Measurements from ENCODE around the gene DLL3.

DNA sequence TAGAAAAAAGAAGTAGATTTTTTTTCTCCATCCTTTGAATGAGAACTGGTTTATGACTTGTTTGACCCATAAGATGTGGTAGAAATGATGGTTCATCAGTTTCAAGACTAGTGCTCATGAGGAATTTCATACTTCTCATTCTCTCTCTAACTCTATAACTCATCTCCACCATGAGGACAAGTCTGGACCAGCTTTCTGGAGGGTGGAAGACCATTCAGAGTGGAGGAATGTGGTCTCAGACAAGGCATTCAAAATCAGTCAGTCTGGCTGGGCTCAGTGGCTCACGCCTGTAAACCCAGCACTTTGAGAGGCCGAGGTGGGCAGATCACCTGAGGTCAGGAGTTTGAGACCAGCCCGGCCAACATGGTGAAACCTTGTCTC lies 44.7 kb downstream of the DLL3 start:
- TF ChIP-seq, protein P1, sequence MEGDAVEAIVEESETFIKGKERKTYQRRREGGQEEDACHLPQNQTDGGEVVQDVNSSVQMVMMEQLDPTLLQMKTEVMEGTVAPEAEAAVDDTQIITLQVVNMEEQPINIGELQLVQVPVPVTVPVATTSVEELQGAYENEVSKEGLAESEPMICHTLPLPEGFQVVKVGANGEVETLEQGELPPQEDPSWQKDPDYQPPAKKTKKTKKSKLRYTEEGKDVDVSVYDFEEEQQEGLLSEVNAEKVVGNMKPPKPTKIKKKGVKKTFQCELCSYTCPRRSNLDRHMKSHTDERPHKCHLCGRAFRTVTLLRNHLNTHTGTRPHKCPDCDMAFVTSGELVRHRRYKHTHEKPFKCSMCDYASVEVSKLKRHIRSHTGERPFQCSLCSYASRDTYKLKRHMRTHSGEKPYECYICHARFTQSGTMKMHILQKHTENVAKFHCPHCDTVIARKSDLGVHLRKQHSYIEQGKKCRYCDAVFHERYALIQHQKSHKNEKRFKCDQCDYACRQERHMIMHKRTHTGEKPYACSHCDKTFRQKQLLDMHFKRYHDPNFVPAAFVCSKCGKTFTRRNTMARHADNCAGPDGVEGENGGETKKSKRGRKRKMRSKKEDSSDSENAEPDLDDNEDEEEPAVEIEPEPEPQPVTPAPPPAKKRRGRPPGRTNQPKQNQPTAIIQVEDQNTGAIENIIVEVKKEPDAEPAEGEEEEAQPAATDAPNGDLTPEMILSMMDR (IDR thresholded peaks at IDR 0.05; ENCODE audit: low read length) = no peak
- TF ChIP-seq EZH2 (IDR thresholded peaks at IDR 0.05; ENCODE audit: borderline replicate concordance, low read length) = no peak

Measured in OCI-LY1 (cell line).